ENCODE measurements around the gene SAP30BP.

Gene SAP30BP

DNA sequence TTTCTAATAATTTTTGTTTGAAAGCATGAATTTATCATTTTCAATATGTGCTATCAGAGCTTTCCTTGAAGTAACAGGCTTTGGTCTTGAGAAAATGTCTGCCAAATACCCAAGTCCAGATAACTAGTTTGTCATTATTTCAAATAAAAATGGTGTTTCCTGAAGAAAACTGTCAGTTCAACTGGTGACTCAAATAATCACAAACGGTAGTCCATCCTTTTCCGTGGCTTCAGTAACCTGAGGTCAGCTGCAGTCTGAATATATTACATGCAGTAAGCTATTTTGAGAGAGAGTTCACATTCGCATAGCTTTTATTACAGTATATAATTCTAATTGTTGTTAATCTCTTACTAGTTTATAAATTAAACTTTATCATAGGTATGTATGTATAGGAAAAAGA lies 9.3 kb downstream of the SAP30BP start:
- DNase-seq = no peak
- no peak overlapping the region for H3K27ac Mint-ChIP-seq
- H3K4me3 Mint-ChIP-seq = no peak overlapping the region
- H3K27me3 Mint-ChIP-seq (ENCODE audit: low read depth, poor library complexity) = no peaks in the 10 kb centered on the region
- no peaks in the 10 kb centered on the region for H3K4me1 Mint-ChIP-seq
- peaks cover 37% of the 10 kb centered on the region for H3K36me3 Mint-ChIP-seq (ENCODE audit: low read depth)
- no peaks in the 10 kb centered on the region for H3K9me3 Mint-ChIP-seq
- no peak for TF ChIP-seq CTCF (IDR thresholded peaks at IDR 0.05)

- H3K27ac Mint-ChIP-seq = peak overlapping the region; percentile 94
- no peak for TF ChIP-seq CTCF (IDR thresholded peaks at IDR 0.05)
- no peaks in the 10 kb centered on the region for H3K9me3 Mint-ChIP-seq
Observed at GRCh38 chr17:75679706-75680211, 12.6 kb downstream of the SAP30BP start.

GRCh38 chr17:75680431-75680830 lies 13.3 kb downstream of the SAP30BP start:
- Mint-ChIP-seq H3K4me1 (no peaks in the 10 kb centered on the region), H3K4me3 (no peak overlapping the region), H3K36me3 (ENCODE audit: low read depth) (peaks cover 37% of the 10 kb centered on the region), H3K27ac (no peak overlapping the region), H3K9me3 (no peaks in the 10 kb centered on the region), H3K27me3 (ENCODE audit: low read depth, poor library complexity) (no peaks in the 10 kb centered on the region)
- no peak for TF ChIP-seq CTCF (IDR thresholded peaks at IDR 0.05)
- no peak for DNase-seq

More at GRCh38 chr17:75679706-75680211, 12.6 kb downstream of the SAP30BP start:
- Mint-ChIP-seq H3K36me3 (ENCODE audit: low read depth) (peaks cover 32% of the 10 kb centered on the region), H3K4me3 (no peak overlapping the region), H3K27me3 (ENCODE audit: low read depth, poor library complexity) (no peaks in the 10 kb centered on the region), H3K4me1 (no peaks in the 10 kb centered on the region)
- no peak for DNase-seq

DNA sequence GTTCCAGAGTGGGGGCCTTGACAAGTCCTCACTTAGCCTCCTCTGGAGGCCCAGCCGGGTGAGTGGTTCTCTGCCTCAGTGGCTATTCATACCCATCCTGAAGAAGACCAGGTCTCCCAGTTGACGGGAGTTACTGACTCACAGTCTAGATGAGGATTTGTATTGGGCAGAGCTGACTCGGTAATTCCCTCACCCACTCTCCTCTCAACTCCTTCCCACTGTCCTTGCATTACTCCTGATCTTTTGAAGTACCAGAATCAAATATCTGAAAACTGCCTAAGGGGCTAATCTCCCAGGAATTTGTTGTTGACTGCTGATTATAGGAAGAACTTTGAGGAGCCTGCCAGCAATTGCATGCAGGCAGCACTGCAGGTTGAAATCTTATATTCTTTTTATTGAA lies 14.2 kb downstream of the SAP30BP start:
- no peaks in the 10 kb centered on the region for H3K9me3 Mint-ChIP-seq
- no peak overlapping the region for H3K27ac Mint-ChIP-seq
- H3K27me3 Mint-ChIP-seq (ENCODE audit: low read depth, poor library complexity) = no peaks in the 10 kb centered on the region
- peaks cover 38% of the 10 kb centered on the region for H3K36me3 Mint-ChIP-seq (ENCODE audit: low read depth)
- no peak for DNase-seq
- no peak overlapping the region for H3K4me3 Mint-ChIP-seq
- no peaks in the 10 kb centered on the region for H3K4me1 Mint-ChIP-seq
- no peak for TF ChIP-seq CTCF (IDR thresholded peaks at IDR 0.05)

- TF ChIP-seq CTCF (IDR thresholded peaks at IDR 0.05) = no peak
- Mint-ChIP-seq H3K4me1 (no peaks in the 10 kb centered on the region), H3K36me3 (ENCODE audit: low read depth) (peaks cover 39% of the 10 kb centered on the region), H3K27me3 (ENCODE audit: low read depth, poor library complexity) (no peaks in the 10 kb centered on the region), H3K27ac (no peak overlapping the region), H3K4me3 (no peak overlapping the region), H3K9me3 (no peaks in the 10 kb centered on the region)
- no peak for DNase-seq
Observed at GRCh38 chr17:75683583-75683982, 16.4 kb downstream of the SAP30BP start.

DNA sequence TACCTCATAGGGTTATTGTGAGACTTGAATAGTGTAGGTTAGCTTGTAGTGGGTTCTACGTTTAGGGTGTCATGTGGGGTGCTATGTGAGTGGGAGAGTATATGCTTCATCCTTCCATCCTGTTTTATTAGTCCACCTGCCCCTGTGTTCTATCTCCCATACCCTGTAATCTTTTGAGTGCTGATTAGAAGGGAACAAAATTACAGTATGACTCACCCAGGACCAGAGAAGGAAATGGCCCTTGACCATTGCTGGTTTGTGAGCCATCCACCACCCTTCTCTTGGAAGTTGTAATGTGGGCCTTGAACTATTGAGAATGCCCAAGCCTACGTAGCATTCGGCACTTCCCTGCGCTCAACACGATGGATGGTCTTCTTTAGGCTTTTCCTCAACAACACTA lies 17.1 kb downstream of the SAP30BP start:
- TF ChIP-seq CTCF (IDR thresholded peaks at IDR 0.05) = no peak
- no peak overlapping the region for H3K4me3 Mint-ChIP-seq
- no peak for DNase-seq
- peaks cover 37% of the 10 kb centered on the region for H3K36me3 Mint-ChIP-seq (ENCODE audit: low read depth)
- H3K27ac Mint-ChIP-seq = no peak overlapping the region
- H3K4me1 Mint-ChIP-seq = no peaks in the 10 kb centered on the region
- no peaks in the 10 kb centered on the region for H3K9me3 Mint-ChIP-seq
- H3K27me3 Mint-ChIP-seq (ENCODE audit: low read depth, poor library complexity) = no peaks in the 10 kb centered on the region

All from nephron progenitor cell (in vitro differentiated cells).